Kidney epithelial cell (primary cell): ENCODE measurements around the gene BCR. TPM values are rescaled to one million over a fixed set of nuclear protein-coding genes. Genes with fewer than 3 reads are reported as not detected.

Experiments used
- DNase-seq: peaks from one replicate; pipeline ENCODE4 v3.0.0-alpha.2; 2010; ENCODE audit warnings: low read depth
- H3K27me3 ChIP-seq: 2 replicates; pipeline ENCODE4 v1.6.0; 2011; ENCODE audit warnings: low read length; ENCODE audit not compliant: control insufficient read depth, insufficient read depth
- H3K36me3 ChIP-seq: 2 replicates; pipeline ENCODE4 v1.5.1; 2011; ENCODE audit warnings: low read length; ENCODE audit not compliant: control insufficient read depth, insufficient read depth
- H3K4me3 ChIP-seq: 2 replicates; pipeline ENCODE4 v1.5.1; 2011; ENCODE audit warnings: low read depth, mild to moderate bottlenecking, control low read depth, low read length
- CTCF ChIP-seq: IDR thresholded peaks from 2 replicates; pipeline ENCODE4 v1.5.1; 2011; ENCODE audit warnings: mild to moderate bottlenecking, moderate library complexity, low read length, control low read depth, inconsistent platforms; ENCODE audit not compliant: insufficient read depth, poor library complexity, severe bottlenecking
- total RNA-seq: library from RNA; depleted of rRNA; stranded (reverse); fragments of >200 nt; gene quantifications from 2 replicates; pipeline ENCODE4 v1.2.3, GENCODE V29; 2015

BCR gene
- total RNA-seq, 1 donor from 2014 or later = 42.5 TPM

DNA sequence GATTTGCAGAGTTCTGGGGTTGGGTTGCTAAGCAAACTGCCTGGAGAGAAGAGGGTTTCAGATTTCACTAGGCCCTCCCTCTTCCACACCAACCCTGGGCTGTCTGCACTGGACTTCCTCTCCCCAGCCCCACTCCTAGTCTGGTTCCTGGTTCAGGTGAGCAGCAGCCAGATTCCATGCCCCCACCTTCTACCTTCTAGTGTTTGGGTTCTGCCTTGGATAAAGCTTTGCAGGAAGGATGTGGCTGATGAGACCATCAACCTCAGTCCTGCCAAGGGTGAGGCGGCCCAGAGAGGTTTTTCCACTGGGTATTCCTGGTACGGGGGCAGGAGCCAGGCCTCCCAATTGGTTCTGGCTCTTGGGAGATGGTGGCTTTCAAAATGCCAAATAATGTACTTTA, 68.3 kb downstream of the BCR start:
- TF ChIP-seq CTCF = no peak
- Histone ChIP-seq H3K36me3 (no peaks in the 10 kb centered on the region), H3K4me3 (no peak overlapping the region), H3K27me3 (no peaks in the 10 kb centered on the region)
- DNase-seq = no peak

- no peaks in the 10 kb centered on the region for H3K27me3 ChIP-seq
- no peak for DNase-seq
- no peak for TF ChIP-seq CTCF
- H3K36me3 ChIP-seq = no peaks in the 10 kb centered on the region
- no peak overlapping the region for H3K4me3 ChIP-seq
These were observed 69.9 kb downstream of the BCR start for GRCh38 chr22:23250056-23250784.

- Histone ChIP-seq H3K36me3 (no peaks in the 10 kb centered on the region), H3K27me3 (no peaks in the 10 kb centered on the region), H3K4me3 (no peak overlapping the region)
- DNase-seq = no peak
- TF ChIP-seq CTCF = no peak
These were observed 70.6 kb downstream of the BCR start for GRCh38 chr22:23250785-23251363.

- no peak for TF ChIP-seq CTCF
- Histone ChIP-seq H3K4me3 (no peak overlapping the region), H3K36me3 (no peaks in the 10 kb centered on the region), H3K27me3 (no peaks in the 10 kb centered on the region)
- DNase-seq = no peak
These were observed 71.3 kb downstream of the BCR start for GRCh38 chr22:23251445-23252093.

- no peak for TF ChIP-seq CTCF
- H3K4me3 ChIP-seq = no peak overlapping the region
These were observed 73.3 kb downstream of the BCR start for GRCh38 chr22:23253475-23254055.

More at GRCh38 chr22:23253475-23254055, 73.3 kb downstream of the BCR start:
- Histone ChIP-seq H3K27me3 (no peaks in the 10 kb centered on the region), H3K36me3 (no peaks in the 10 kb centered on the region)
- DNase-seq = no peak
